Prostate gland (tissue), 2 donors: ENCODE results near the gene PTK6.

Experiments
- POLR2A ChIP-seq: fragments of 450-650 bp; IDR thresholded peaks from one replicate; pipeline ENCODE4 v1.6.1; 2016; ENCODE audit warnings: antibody characterized with exemption, mild to moderate bottlenecking
- TF ChIP-seq, protein P1 (sequence below), 4 experiments: fragments of 200-600 bp in 2 of 4; fragments of 450-650 bp in 2 of 4; sonication (generic) in 2 of 4; IDR thresholded peaks; 1 replicate in 3 of 4; 2 replicates in 1 of 4; pipeline ENCODE4 v1.5.1; 2016 to 2019; ENCODE audit warnings: antibody characterized with exemption in 4 of 4, mild to moderate bottlenecking in 2 of 4, moderate library complexity in 2 of 4

DNA sequence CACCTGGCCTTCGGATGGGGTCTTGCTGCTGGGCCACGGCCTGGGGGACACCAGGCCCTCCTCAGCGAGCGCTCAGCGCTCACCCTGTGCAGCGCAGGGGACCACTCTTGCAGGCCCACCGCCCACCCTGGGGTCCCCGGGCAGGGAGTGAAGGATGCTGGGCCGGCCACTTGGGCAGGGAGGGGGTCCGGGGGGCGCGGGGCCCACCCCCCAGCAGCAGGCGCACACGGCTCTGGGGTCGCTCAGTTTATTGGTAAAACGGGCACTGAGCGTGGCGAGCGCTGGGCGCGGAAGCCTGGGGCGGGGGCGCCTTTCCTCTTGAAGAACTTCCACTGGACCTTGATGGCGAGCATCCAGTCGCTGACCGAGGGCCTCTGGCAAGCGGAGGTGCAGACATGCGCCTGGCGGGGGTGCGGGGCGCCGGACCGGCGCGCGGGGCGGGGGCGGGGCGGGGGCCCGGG lies 49.4 kb downstream of the PTK6 start:
- TF ChIP-seq, protein P1, sequence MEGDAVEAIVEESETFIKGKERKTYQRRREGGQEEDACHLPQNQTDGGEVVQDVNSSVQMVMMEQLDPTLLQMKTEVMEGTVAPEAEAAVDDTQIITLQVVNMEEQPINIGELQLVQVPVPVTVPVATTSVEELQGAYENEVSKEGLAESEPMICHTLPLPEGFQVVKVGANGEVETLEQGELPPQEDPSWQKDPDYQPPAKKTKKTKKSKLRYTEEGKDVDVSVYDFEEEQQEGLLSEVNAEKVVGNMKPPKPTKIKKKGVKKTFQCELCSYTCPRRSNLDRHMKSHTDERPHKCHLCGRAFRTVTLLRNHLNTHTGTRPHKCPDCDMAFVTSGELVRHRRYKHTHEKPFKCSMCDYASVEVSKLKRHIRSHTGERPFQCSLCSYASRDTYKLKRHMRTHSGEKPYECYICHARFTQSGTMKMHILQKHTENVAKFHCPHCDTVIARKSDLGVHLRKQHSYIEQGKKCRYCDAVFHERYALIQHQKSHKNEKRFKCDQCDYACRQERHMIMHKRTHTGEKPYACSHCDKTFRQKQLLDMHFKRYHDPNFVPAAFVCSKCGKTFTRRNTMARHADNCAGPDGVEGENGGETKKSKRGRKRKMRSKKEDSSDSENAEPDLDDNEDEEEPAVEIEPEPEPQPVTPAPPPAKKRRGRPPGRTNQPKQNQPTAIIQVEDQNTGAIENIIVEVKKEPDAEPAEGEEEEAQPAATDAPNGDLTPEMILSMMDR (IDR thresholded peaks at IDR 0.05), result no peak
- no peak for TF ChIP-seq POLR2A
